ENCODE measurements around the gene TMEM107. TPM values are rescaled to one million over a fixed set of nuclear protein-coding genes. Genes with fewer than 3 reads are reported as not detected.
"Not testable (repeated sequence)": the region's sequence is repeated elsewhere in the genome, so short reads cannot be mapped to it uniquely, and the experiment has no call there.

The TMEM107 gene
- total RNA-seq, 4 donors from 2014 or later = 10.4 to 17.8 (median 13.6) TPM

- H3K4me1 ChIP-seq = peaks cover 10 to 45% (median 39%) of the 10 kb centered on the region in 4 donors
- H3K9me3 ChIP-seq = no peaks in the 10 kb centered on the region
- peak overlapping the region; percentile 93 to 98 (median 96) for H3K27ac ChIP-seq (replicated peaks in 1 of 4)
- intact Hi-C loops (cut with DNase I) = loop anchor here (1.0 to 10.0 kb wide), 3 partner anchors 26 to 163 kb away; partner anchors contain the start of genes CTC1 and RPL26
- DNase-seq (ENCODE audit: extremely low spot score) = peak; percentile 98
- WGBS = 1% methylated on average over 31 of the region's 40 CpGs
- no peaks in the 10 kb centered on the region for H3K36me3 ChIP-seq
- H3K4me3 ChIP-seq = peak overlapping the region; percentile 63 to 72 (median 68)
- no peaks in the 10 kb centered on the region for H3K27me3 ChIP-seq
- TF ChIP-seq POLR2A (IDR thresholded peaks at IDR 0.05; ENCODE audit: low read depth) (peak; percentile 32), POLR2AphosphoS5 (IDR thresholded peaks at IDR 0.05) (peak in 1 of 2 donors; percentile 73), EP300 (IDR thresholded peaks at IDR 0.05) (no peak), CTCF (IDR thresholded peaks at IDR 0.05) (no peak)
These were observed 45.6 kb upstream of the TMEM107 start for GRCh38 chr17:8221663-8222379.

GRCh38 chr17:8220783-8221662, 44.8 kb upstream of the TMEM107 start:
- Histone ChIP-seq H3K27me3 (no peaks in the 10 kb centered on the region), H3K4me1 (peaks cover 10 to 37% (median 33%) of the 10 kb centered on the region in 4 donors), H3K27ac (replicated peaks in 1 of 4) (peak overlapping the region; percentile 93 to 98 (median 96)), H3K9me3 (no peaks in the 10 kb centered on the region), H3K4me3 (peak overlapping the region; percentile 63 to 72 (median 68)), H3K36me3 (no peaks in the 10 kb centered on the region)
- intact Hi-C loops (cut with DNase I) = loop anchor here (1.0 to 10.0 kb wide), 3 partner anchors 27 to 164 kb away; partner anchors contain the start of genes CTC1 and RPL26
- DNase-seq (ENCODE audit: extremely low spot score) = peak; percentile 99
- under 1% methylated on average over 24 of the region's 45 CpGs for WGBS
- peak; percentile 65 to 79 for TF ChIP-seq POLR2AphosphoS5 (IDR thresholded peaks at IDR 0.05)
- no peak for TF ChIP-seq EP300 (IDR thresholded peaks at IDR 0.05)

- intact Hi-C loops (cut with DNase I); H3K27ac ChIP-seq (replicated peaks in 1 of 4); H3K9me3 ChIP-seq; H3K36me3 ChIP-seq; DNase-seq (ENCODE audit: extremely low spot score); H3K4me3 ChIP-seq; H3K27me3 ChIP-seq: not testable (repeated sequence)
- WGBS = 83% methylated on average over 15 of the region's 15 CpGs
- H3K4me1 ChIP-seq = peaks cover 10 to 16% (median 14%) of the 10 kb centered on the region in 4 donors
These were observed 37.8 kb upstream of the TMEM107 start for GRCh38 chr17:8214000-8214399.

- no peaks in the 10 kb centered on the region for H3K36me3 ChIP-seq
- no peak for TF ChIP-seq POLR2AphosphoS5 (IDR thresholded peaks at IDR 0.05)
- TF ChIP-seq CTCF (IDR thresholded peaks at IDR 0.05) = no peak
- no peak for TF ChIP-seq POLR2A (IDR thresholded peaks at IDR 0.05; ENCODE audit: low read depth)
- TF ChIP-seq EP300 (IDR thresholded peaks at IDR 0.05) = no peak
- intact Hi-C loops (cut with DNase I) = no loop called here
- no peak overlapping the region for H3K4me3 ChIP-seq
- peaks cover 10 to 16% (median 14%) of the 10 kb centered on the region in 4 donors for H3K4me1 ChIP-seq
- WGBS = 87% methylated on average over 12 of the region's 14 CpGs
- H3K27ac ChIP-seq (replicated peaks in 1 of 4) = no peak overlapping the region
- DNase-seq (ENCODE audit: extremely low spot score) = no peak
- H3K27me3 ChIP-seq = no peaks in the 10 kb centered on the region
- no peaks in the 10 kb centered on the region for H3K9me3 ChIP-seq
These were observed 36.4 kb upstream of the TMEM107 start for GRCh38 chr17:8212312-8213180.

- Histone ChIP-seq H3K4me1 (peaks cover 10 to 16% (median 14%) of the 10 kb centered on the region in 4 donors), H3K4me3 (peak overlapping the region; percentile 55 to 65 (median 62)), H3K9me3 (no peaks in the 10 kb centered on the region), H3K36me3 (no peaks in the 10 kb centered on the region), H3K27me3 (no peaks in the 10 kb centered on the region), H3K27ac (replicated peaks in 1 of 4) (peak overlapping the region; percentile 84 to 86 (median 86))
- intact Hi-C loops (cut with DNase I) = no loop called here
- TF ChIP-seq EP300 (IDR thresholded peaks at IDR 0.05) (no peak), POLR2AphosphoS5 (IDR thresholded peaks at IDR 0.05) (no peak), CTCF (IDR thresholded peaks at IDR 0.05) (no peak), POLR2A (IDR thresholded peaks at IDR 0.05; ENCODE audit: low read depth) (no peak)
- DNase-seq (ENCODE audit: extremely low spot score) = no peak
- 13% methylated on average over 22 of the region's 22 CpGs for WGBS
These were observed 34.7 kb upstream of the TMEM107 start for GRCh38 chr17:8210761-8211458.

Data from esophagus muscularis mucosa (tissue), 4 donors.